HFFc6 (cell line): Measurements from ENCODE around the gene ERBIN. TPM values are rescaled to one million over a fixed set of nuclear protein-coding genes. Genes with fewer than 3 reads are reported as not detected.
"Not testable (repeated sequence)": the region's sequence is repeated elsewhere in the genome, so short reads cannot be mapped to it uniquely, and the experiment has no call there.

Source experiments
- DNase-seq: peaks from one replicate; pipeline ENCODE4 v3.0.0-alpha.2; 2018
- H3K27ac Mint-ChIP-seq: 2 replicates; pipeline ENCODE4 v1.8.0; 2020; ENCODE audit warnings: mild to moderate bottlenecking, mixed read lengths
- H3K27me3 Mint-ChIP-seq: 2 replicates; pipeline ENCODE4 v1.8.0; 2021; ENCODE audit warnings: mild to moderate bottlenecking, moderate library complexity, mixed read lengths; ENCODE audit not compliant: insufficient read depth
- H3K36me3 Mint-ChIP-seq: 2 replicates; pipeline ENCODE4 v1.8.0; 2021; ENCODE audit warnings: low read depth, mixed read lengths
- H3K4me1 Mint-ChIP-seq: 2 replicates; pipeline ENCODE4 v1.8.0; 2020; ENCODE audit warnings: low read depth, mixed read lengths
- H3K4me3 Mint-ChIP-seq: 2 replicates; pipeline ENCODE4 v1.8.0; 2020; ENCODE audit warnings: mild to moderate bottlenecking, moderate library complexity, mixed read lengths
- H3K9me3 Mint-ChIP-seq: 2 replicates; pipeline ENCODE4 v1.8.0; 2020; ENCODE audit warnings: mild to moderate bottlenecking, mixed read lengths
- total RNA-seq, 6 experiments: library from RNA; stranded (reverse); fragmentation: NEBNext Ultra II Directional; extraction: Animal tissue kit (Norgen Biotek cat#: 25700); gene quantifications; 2 replicates in 1 of 6; 3 replicates in 5 of 6; pipeline ENCODE4 v1.2.3, GENCODE V29; 2021
- TF ChIP-seq, protein P1 (sequence below): fragments of 200-600 bp; sonication (generic); IDR thresholded peaks from 2 replicates; pipeline ENCODE4 v1.5.0; 2021; ENCODE audit warnings: antibody characterized with exemption, mild to moderate bottlenecking

The ERBIN gene
- total RNA-seq, 6 experiments from 2014 or later, result 97.5 to 127 (median 114) TPM

DNA sequence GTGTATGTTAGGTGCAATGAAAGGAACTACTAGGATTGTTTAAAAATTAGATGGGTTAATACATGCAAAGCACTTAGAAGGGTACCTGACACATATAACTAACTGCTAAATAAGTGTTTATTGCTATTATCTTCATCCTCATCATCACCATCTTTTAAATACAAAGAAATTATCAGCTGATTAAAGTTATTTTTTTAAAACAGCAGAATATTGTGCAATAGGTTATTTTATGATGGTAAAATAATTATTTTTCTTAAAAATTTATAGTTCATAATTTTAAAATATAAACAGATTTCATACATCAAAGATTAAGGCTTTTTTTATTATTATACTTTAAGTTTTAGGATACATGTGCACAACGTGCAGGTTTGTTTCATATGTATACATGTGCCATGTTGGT is 130.9 kb downstream of the ERBIN start:
- TF ChIP-seq, protein P1, sequence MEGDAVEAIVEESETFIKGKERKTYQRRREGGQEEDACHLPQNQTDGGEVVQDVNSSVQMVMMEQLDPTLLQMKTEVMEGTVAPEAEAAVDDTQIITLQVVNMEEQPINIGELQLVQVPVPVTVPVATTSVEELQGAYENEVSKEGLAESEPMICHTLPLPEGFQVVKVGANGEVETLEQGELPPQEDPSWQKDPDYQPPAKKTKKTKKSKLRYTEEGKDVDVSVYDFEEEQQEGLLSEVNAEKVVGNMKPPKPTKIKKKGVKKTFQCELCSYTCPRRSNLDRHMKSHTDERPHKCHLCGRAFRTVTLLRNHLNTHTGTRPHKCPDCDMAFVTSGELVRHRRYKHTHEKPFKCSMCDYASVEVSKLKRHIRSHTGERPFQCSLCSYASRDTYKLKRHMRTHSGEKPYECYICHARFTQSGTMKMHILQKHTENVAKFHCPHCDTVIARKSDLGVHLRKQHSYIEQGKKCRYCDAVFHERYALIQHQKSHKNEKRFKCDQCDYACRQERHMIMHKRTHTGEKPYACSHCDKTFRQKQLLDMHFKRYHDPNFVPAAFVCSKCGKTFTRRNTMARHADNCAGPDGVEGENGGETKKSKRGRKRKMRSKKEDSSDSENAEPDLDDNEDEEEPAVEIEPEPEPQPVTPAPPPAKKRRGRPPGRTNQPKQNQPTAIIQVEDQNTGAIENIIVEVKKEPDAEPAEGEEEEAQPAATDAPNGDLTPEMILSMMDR, result no peak
- H3K4me3 Mint-ChIP-seq, result no peak overlapping the region
- H3K9me3 Mint-ChIP-seq, result peaks cover 10% of the 10 kb centered on the region
- H3K27ac Mint-ChIP-seq, result no peak overlapping the region
- peaks cover 9% of the 10 kb centered on the region; the same call in 1 of the 2 replicates for H3K4me1 Mint-ChIP-seq
- H3K27me3 Mint-ChIP-seq, result peaks cover 6% of the 10 kb centered on the region
- no peak for DNase-seq
- H3K36me3 Mint-ChIP-seq, result peaks cover 63% of the 10 kb centered on the region

DNA sequence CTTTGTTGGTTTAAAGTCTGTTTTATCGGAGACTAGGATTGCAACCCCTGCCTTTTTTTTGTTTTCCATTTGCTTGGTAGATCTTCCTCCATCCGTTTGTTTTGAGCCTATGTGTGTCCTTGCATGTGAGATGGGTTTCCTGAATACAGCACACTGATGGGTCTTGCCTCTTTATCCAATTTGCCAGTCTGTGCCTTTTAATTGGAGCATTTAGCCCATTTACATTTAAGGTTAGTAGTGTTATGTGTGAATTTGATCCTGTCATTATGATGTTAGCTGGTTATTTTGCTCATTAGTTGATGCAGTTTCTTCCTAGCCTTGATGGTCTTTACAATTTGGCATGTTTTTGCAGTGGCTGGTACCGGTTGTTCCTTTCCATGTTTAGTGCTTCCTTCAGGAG is 134.9 kb downstream of the ERBIN start:
- peaks cover 12% of the 10 kb centered on the region for H3K9me3 Mint-ChIP-seq
- H3K27me3 Mint-ChIP-seq, H3K4me3 Mint-ChIP-seq: not testable (repeated sequence)

DNA sequence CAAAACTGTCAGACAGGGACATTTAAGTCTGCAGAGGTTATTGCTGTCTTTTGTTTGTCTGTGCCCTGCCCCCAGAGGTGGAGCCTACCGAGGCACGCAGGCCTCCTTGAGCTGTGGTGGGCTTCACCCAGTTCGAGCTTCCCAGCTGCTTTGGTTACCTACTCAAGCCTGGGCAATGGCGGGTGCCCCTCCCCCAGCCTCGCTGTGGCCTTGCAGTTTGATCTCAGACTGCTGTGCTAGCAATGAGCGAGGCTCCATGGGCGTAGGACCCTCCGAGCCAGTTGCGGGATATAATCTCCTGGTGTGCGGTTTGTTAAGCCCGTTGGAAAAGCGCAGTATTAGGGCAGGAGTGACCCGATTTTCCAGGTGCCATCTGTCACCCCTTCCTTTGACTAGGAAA is 136.7 kb downstream of the ERBIN start:
- Mint-ChIP-seq H3K9me3 (peaks cover 12% of the 10 kb centered on the region), H3K4me1 (peaks cover 34% of the 10 kb centered on the region), H3K36me3 (peaks cover 46% of the 10 kb centered on the region), H3K27me3 (peaks cover 10% of the 10 kb centered on the region)
- H3K27ac Mint-ChIP-seq, DNase-seq, H3K4me3 Mint-ChIP-seq: not testable (repeated sequence)

More for the DNA sequence above, 134.9 kb downstream of the ERBIN start:
- not testable (repeated sequence) for DNase-seq, H3K27ac Mint-ChIP-seq
- peaks cover 29% of the 10 kb centered on the region for H3K4me1 Mint-ChIP-seq
- H3K36me3 Mint-ChIP-seq, result peaks cover 47% of the 10 kb centered on the region

DNA sequence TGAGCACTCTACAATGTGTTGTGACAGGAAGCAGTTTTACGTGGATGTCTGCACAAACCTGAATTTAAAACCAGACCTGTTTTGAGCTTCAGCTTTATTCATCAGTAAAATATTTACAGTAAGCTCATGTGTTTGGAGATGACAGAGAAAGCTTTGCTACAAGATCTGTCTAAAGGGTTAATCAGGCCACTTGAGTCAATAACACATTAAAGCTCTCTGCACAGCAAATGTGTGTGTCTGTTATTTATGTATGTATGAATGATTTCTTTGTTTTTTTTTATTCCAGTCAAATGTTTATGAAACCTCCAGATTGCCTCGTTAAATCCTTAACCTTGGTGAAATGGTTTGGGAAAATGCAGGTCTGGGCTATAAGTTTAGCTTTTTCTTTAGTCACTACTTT is 140.5 kb downstream of the ERBIN start:
- TF ChIP-seq, protein P1, result no peak
- no peak overlapping the region for H3K27ac Mint-ChIP-seq
- peaks cover 12% of the 10 kb centered on the region for H3K27me3 Mint-ChIP-seq
- peaks cover 6% of the 10 kb centered on the region for H3K9me3 Mint-ChIP-seq
- no peak for DNase-seq
- H3K4me1 Mint-ChIP-seq, result peaks cover 26% of the 10 kb centered on the region
- no peak overlapping the region for H3K4me3 Mint-ChIP-seq
- H3K36me3 Mint-ChIP-seq, result peaks cover 40% of the 10 kb centered on the region

DNA sequence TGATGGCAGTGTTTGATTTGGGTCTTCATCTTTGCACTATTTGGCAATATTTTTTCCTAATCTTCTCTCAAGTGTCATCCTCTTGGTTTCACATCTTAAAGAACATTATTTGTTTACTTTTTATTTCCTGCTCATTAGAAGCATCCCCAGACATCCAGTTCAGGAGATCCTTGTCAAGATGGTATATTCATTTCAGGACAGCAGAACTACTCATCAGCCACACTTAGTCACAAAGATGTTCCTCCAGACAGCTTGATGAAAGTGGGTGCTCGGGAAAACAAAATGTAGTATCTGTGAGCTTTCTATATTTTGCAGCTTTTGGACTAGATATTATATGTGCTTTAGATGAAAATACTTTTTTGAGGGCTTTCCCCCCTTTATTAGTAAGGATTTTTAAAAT is 145.7 kb downstream of the ERBIN start:
- Mint-ChIP-seq H3K4me3 (no peak overlapping the region), H3K4me1 (peaks cover 12% of the 10 kb centered on the region), H3K27me3 (peaks cover 8% of the 10 kb centered on the region), H3K27ac (peak overlapping the region; percentile 12; the same call in 1 of the 2 replicates), H3K9me3 (no peaks in the 10 kb centered on the region), H3K36me3 (peaks cover 35% of the 10 kb centered on the region)
- DNase-seq, result peak; percentile 4
- TF ChIP-seq, protein P1, result no peak

DNA sequence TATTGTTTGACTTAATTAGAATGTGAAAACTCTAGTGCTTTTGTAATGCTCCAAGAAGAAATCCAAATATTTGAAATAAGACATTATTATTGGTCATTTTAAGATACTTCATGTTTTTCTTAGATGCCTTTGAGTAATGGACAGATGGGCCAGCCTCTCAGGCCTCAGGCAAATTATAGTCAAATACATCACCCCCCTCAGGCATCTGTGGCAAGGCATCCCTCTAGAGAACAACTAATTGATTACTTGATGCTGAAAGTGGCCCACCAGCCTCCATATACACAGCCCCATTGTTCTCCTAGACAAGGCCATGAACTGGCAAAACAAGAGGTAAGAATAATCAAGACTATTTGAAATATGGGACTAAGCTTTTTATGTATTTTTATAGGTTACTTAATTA is 148.5 kb downstream of the ERBIN start:
- DNase-seq, result no peak
- Mint-ChIP-seq H3K9me3 (no peaks in the 10 kb centered on the region), H3K4me3 (no peak overlapping the region), H3K27ac (no peak overlapping the region; the same call in 1 of the 2 replicates), H3K4me1 (peaks cover 8% of the 10 kb centered on the region), H3K27me3 (no peaks in the 10 kb centered on the region; the same call in none of the 2 replicates), H3K36me3 (peaks cover 39% of the 10 kb centered on the region)
- TF ChIP-seq, protein P1, result no peak

DNA sequence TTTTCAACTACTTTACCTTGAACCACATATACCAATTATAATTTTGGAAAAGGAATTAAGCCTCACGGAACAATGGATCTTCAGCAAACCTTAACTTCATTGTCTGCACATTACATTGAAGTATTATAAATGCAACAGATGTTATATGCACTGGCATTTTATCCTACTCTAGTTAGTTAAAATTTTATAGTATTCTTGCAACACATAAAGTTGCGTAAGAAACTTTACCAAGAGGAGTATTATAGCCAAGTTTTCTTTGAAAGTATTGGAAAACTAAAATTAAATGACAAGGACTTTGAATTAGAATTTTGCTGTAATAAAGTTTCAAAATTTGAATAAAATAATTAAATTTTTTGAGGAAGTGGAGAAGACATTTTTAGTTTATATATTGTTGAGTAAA is 154.3 kb downstream of the ERBIN start:
- Mint-ChIP-seq H3K4me3 (no peak overlapping the region), H3K4me1 (no peaks in the 10 kb centered on the region), H3K9me3 (peaks cover 6% of the 10 kb centered on the region; the same call in 1 of the 2 replicates), H3K27me3 (peaks cover 4% of the 10 kb centered on the region), H3K27ac (no peak overlapping the region), H3K36me3 (peaks cover 46% of the 10 kb centered on the region)
- no peak for DNase-seq
- TF ChIP-seq, protein P1, result no peak
